Erythroblast (primary cell): ENCODE measurements around the gene NTN3.

ENCODE experiments used
- GATA1 ChIP-seq: IDR thresholded peaks from 2 replicates; pipeline ENCODE4 v1.6.1; 2011; ENCODE audit warnings: low read depth, mild to moderate bottlenecking, control low read depth, low read length, moderate library complexity
- POLR2A ChIP-seq: IDR thresholded peaks from 2 replicates; pipeline ENCODE4 v1.6.1; 2011; ENCODE audit warnings: mild to moderate bottlenecking, low read length

DNA sequence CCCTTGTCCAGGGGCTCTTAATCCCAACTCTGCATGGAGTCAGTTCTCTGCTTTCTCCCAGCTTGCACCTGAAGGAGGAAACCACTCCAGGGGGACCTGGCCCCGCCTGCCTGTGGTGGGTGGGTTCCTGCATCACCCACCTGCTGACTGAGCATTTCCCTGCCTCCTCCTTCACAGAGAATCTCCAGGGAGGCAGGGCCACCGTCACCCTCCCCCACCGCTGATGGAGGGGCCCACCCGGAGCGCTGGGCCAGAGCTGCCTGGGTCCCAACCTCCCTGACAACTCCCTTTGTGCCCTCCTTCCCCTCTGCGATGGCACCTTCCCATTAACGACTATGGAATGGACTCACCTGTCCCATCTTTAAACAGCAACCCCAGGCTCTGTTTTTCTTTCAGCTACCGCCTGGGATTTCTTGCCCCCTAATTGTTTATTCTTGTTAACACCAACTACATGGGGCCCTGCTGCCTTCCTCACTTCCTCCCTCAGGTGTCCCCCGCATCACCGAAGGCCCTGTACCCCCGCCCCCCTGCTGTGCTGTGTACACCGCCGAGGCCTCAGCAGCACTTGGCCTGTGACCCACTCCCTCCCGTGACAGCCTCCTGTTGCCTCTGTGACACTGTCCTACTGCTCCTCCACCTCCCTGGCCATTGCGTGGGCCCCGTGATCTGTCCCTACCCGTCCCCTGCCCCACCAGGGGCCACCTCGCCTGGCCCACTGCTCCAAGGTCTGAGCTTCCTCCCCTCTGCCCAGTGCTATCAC, 12.0 kb upstream of the NTN3 start:
- TF ChIP-seq POLR2A (no peak), GATA1 (no peak)
